ENCODE results near the gene CETN3.

DNA sequence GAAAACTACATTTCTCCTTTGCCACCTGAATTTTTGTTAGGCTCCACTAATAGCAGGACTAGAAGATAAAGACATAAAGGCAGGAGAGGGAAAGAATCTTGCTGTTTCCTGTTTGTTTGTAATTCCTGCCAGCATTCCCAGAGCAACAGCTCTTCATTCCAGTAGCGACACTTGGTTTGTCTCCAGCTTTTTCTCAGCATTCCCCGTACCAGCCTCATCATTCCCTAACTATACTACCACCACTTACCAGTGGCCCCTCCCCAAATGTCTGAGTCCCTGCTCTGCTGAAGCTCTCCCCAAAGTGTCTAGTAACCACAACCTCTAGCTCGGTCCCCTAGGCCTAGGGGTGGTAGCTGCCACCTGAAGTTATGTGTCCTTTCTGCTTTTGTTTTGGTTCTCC is 18.6 kb downstream of the CETN3 start:
- TF ChIP-seq POLR2A (IDR thresholded peaks at IDR 0.05), result no peak
- TF ChIP-seq, protein P1, sequence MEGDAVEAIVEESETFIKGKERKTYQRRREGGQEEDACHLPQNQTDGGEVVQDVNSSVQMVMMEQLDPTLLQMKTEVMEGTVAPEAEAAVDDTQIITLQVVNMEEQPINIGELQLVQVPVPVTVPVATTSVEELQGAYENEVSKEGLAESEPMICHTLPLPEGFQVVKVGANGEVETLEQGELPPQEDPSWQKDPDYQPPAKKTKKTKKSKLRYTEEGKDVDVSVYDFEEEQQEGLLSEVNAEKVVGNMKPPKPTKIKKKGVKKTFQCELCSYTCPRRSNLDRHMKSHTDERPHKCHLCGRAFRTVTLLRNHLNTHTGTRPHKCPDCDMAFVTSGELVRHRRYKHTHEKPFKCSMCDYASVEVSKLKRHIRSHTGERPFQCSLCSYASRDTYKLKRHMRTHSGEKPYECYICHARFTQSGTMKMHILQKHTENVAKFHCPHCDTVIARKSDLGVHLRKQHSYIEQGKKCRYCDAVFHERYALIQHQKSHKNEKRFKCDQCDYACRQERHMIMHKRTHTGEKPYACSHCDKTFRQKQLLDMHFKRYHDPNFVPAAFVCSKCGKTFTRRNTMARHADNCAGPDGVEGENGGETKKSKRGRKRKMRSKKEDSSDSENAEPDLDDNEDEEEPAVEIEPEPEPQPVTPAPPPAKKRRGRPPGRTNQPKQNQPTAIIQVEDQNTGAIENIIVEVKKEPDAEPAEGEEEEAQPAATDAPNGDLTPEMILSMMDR (IDR thresholded peaks at IDR 0.05), result no peak

All from lower leg skin (tissue), 3 donors.